NB4 (cell line): ENCODE data around the gene AIM2.

Source experiments
- CTCF ChIP-seq: IDR thresholded peaks from one replicate; pipeline ENCODE4 v1.5.1; 2012; ENCODE audit warnings: low read depth, low read length
- MYC ChIP-seq: IDR thresholded peaks from 2 replicates; pipeline ENCODE4 v1.6.1; 2011; ENCODE audit warnings: low read depth, low read length
- POLR2A ChIP-seq: IDR thresholded peaks from 2 replicates; pipeline ENCODE4 v1.6.1; 2011; ENCODE audit warnings: mild to moderate bottlenecking; ENCODE audit not compliant: insufficient read length; ENCODE audit errors: extremely low read depth

GRCh38 chr1:159084867-159085266, 8.3 kb upstream of the AIM2 start:
- TF ChIP-seq MYC (peak; percentile 16; the same call in 1 of the 2 replicates), CTCF (no peak), POLR2A (no peak)
